SKM-1 treated with dmso at 0.1 percent for 144 hours (cell line): Measurements from ENCODE around the gene GUCA1A.
"Not testable (repeated sequence)": the region's sequence is repeated elsewhere in the genome, so short reads cannot be mapped to it uniquely, and the experiment has no call there.

Experiments used
- DNase-seq: peaks from one replicate; lab custom pipeline; 2025; ENCODE audit not compliant: unreplicated experiment; lab: John Stamatoyannopoulos, UW

Gene GUCA1A

GRCh38 chr6:42142118-42142835 is 30.9 kb upstream of the GUCA1A start, which contains the start of gene C6orf132:
Gene C6orf132, minus strand, starts transcription at chr6:42142620. Its CDS starts 176 bp downstream, at chr6:42142444.
- DNase-seq: no peak

GRCh38 chr6:42147138-42147562 is 26.0 kb upstream of the GUCA1A start:
- DNase-seq: no peak

- no peak for DNase-seq
These were observed 25.1 kb upstream of the GUCA1A start for GRCh38 chr6:42148058-42148457.

GRCh38 chr6:42150254-42150653 is 22.9 kb upstream of the GUCA1A start:
- no peak for DNase-seq

- no peak for DNase-seq
These were observed 21.1 kb upstream of the GUCA1A start for GRCh38 chr6:42152024-42152423.

- not testable (repeated sequence) for DNase-seq
These were observed 20.5 kb upstream of the GUCA1A start for GRCh38 chr6:42152528-42153213.

GRCh38 chr6:42153921-42154320 is 19.2 kb upstream of the GUCA1A start:
- no peak for DNase-seq

- DNase-seq: no peak
These were observed 18.5 kb upstream of the GUCA1A start for GRCh38 chr6:42154461-42155209.

- peak; percentile 26 for DNase-seq
These were observed 17.9 kb upstream of the GUCA1A start for GRCh38 chr6:42155293-42155692.

GRCh38 chr6:42156638-42157037 is 16.5 kb upstream of the GUCA1A start:
- no peak for DNase-seq

GRCh38 chr6:42158011-42158410 is 15.2 kb upstream of the GUCA1A start:
- DNase-seq: no peak

GRCh38 chr6:42158631-42159030 is 14.5 kb upstream of the GUCA1A start:
- DNase-seq: no peak

GRCh38 chr6:42159431-42160024 is 13.6 kb upstream of the GUCA1A start:
- DNase-seq: no peak

GRCh38 chr6:42162384-42162783 is 10.8 kb upstream of the GUCA1A start:
- no peak for DNase-seq

- no peak for DNase-seq
These were observed 10.4 kb upstream of the GUCA1A start for GRCh38 chr6:42162812-42163211.

- no peak for DNase-seq
These were observed 9.2 kb upstream of the GUCA1A start for GRCh38 chr6:42163981-42164380.

GRCh38 chr6:42165016-42165415 is 8.1 kb upstream of the GUCA1A start:
- DNase-seq: no peak

GRCh38 chr6:42166444-42167141 is 6.6 kb upstream of the GUCA1A start:
- DNase-seq: peak; percentile 52

- DNase-seq: no peak
These were observed 4.5 kb upstream of the GUCA1A start for GRCh38 chr6:42168650-42169049.

- not testable (repeated sequence) for DNase-seq
These were observed 3.4 kb upstream of the GUCA1A start for GRCh38 chr6:42169780-42170179.
